ENCODE data around the gene CBLN4. TPM values are rescaled to one million over a fixed set of nuclear protein-coding genes. Genes with fewer than 3 reads are reported as not detected.

The CBLN4 gene
- polyA plus RNA-seq, 3 donors: 1.6 to 2.2 (median 1.6) TPM

GRCh38 chr20:55947701-55948100 is 57.6 kb downstream of the CBLN4 start:
- DNase-seq (ENCODE audit: low read depth in 3 of 3, low spot score in 2 of 3): no peak

Other genes with a start within 250 kb of the CBLN4 start
- gene MC3R, start 243.2 kb upstream of the CBLN4 start, polyA plus RNA-seq (ENCODE audit: insufficient read length in 3 of 3): not detected

Data from right renal cortex interstitium (tissue), 3 donors.